Measurements from ENCODE around the gene TIFAB. TPM values are rescaled to one million over a fixed set of nuclear protein-coding genes. Genes with fewer than 3 reads are reported as not detected.
A peak's percentile ranks its signal among the peaks of the same experiment; 100 is the strongest.

Gene TIFAB
- total RNA-seq, 4 donors from 2014 or later = 0.10 TPM; not detected in 3

- peak; percentile 31 to 87 for DNase-seq (ENCODE audit: low spot score in 2 of 2)
Observed at GRCh38 chr5:135457424-135458071, 5.4 kb upstream of the TIFAB start.

GRCh38 chr5:135456238-135457099 lies 4.3 kb upstream of the TIFAB start:
- peak; percentile 67 to 86 for DNase-seq (ENCODE audit: low spot score in 2 of 2)
- WGBS, 2 donors = 71 to 77% methylated on average over 12 of the region's 12 CpGs
- TF ChIP-seq POLR2A (IDR thresholded peaks at IDR 0.05) (no peak), CTCF (IDR thresholded peaks at IDR 0.05) (no peak)
- H3K4me3 ChIP-seq (ENCODE audit: low read depth, poor library complexity, severe bottlenecking) = no peak overlapping the region
- intact Hi-C loops (cut with DNase I; ENCODE audit: low total_unique reads) = no loop called here

More at GRCh38 chr5:135457424-135458071, 5.4 kb upstream of the TIFAB start:
- TF ChIP-seq POLR2A (IDR thresholded peaks at IDR 0.05) = no peak
- no peak for TF ChIP-seq CTCF (IDR thresholded peaks at IDR 0.05)
- no peak overlapping the region for H3K4me3 ChIP-seq (ENCODE audit: low read depth, poor library complexity, severe bottlenecking)
- 43 to 60% methylated on average over 9 of the region's 9 CpGs for WGBS, 2 donors
- intact Hi-C loops (cut with DNase I; ENCODE audit: low total_unique reads) = no loop called here

- peak in 1 of 2 donors; percentile 60 for DNase-seq (ENCODE audit: low spot score in 2 of 2)
- 91 to 97% methylated on average over 4 of the region's 4 CpGs for WGBS, 2 donors
- no peak overlapping the region for H3K4me3 ChIP-seq (ENCODE audit: low read depth, poor library complexity, severe bottlenecking)
- intact Hi-C loops (cut with DNase I; ENCODE audit: low total_unique reads) = no loop called here
- TF ChIP-seq CTCF (IDR thresholded peaks at IDR 0.05) = no peak
- TF ChIP-seq POLR2A (IDR thresholded peaks at IDR 0.05) = no peak
Observed at GRCh38 chr5:135455876-135456237, 3.7 kb upstream of the TIFAB start.

GRCh38 chr5:135454946-135455345 lies 2.8 kb upstream of the TIFAB start:
- TF ChIP-seq POLR2A (IDR thresholded peaks at IDR 0.05) (no peak), CTCF (IDR thresholded peaks at IDR 0.05) (no peak)
- intact Hi-C loops (cut with DNase I; ENCODE audit: low total_unique reads) = no loop called here
- 92 to 97% methylated on average over 3 of the region's 3 CpGs for WGBS, 2 donors
- no peak overlapping the region for H3K4me3 ChIP-seq (ENCODE audit: low read depth, poor library complexity, severe bottlenecking)
- DNase-seq (ENCODE audit: low spot score in 2 of 2) = peak in 1 of 2 donors; percentile 68

- WGBS, 2 donors = 87 to 89% methylated on average over 4 of the region's 4 CpGs
- intact Hi-C loops (cut with DNase I; ENCODE audit: low total_unique reads) = no loop called here
- H3K4me3 ChIP-seq (ENCODE audit: low read depth, poor library complexity, severe bottlenecking) = no peak overlapping the region
- DNase-seq (ENCODE audit: low spot score in 2 of 2) = no peak
- no peak for TF ChIP-seq POLR2A (IDR thresholded peaks at IDR 0.05)
- TF ChIP-seq CTCF (IDR thresholded peaks at IDR 0.05) = no peak
Observed at GRCh38 chr5:135453613-135454012, 1.5 kb upstream of the TIFAB start.

Measured in lower leg skin (tissue), 4 donors.